Stomach (tissue), 9 donors: ENCODE measurements around the gene ZNF543. TPM values are rescaled to one million over a fixed set of nuclear protein-coding genes. Genes with fewer than 3 reads are reported as not detected.

Experiments used
- DNase-seq, 2 donors: peaks; one replicate each; pipeline versions ENCODE4 v3.0.0 to v3.0.0-alpha.2; 2013 to 2019
- H3K27ac ChIP-seq, 5 donors: fragments of 200-600 bp in 4 of 5; sonication (generic) in 4 of 5; one replicate each; pipeline ENCODE4 v1.5.1; 2013 to 2019; ENCODE audit warnings: mild to moderate bottlenecking in 1 of 5, moderate library complexity in 1 of 5
- H3K27me3 ChIP-seq, 3 donors: fragments of 200-600 bp; sonication (generic); one replicate each; pipeline ENCODE4 v1.5.1; 2017 to 2019; ENCODE audit warnings: mixed run types in 1 of 3
- H3K36me3 ChIP-seq, 4 donors: fragments of 200-600 bp; sonication (generic); 1 replicate in 3 of 4; 2 replicates in 1 of 4; pipeline ENCODE4 v1.5.1; 2016 to 2019
- H3K4me1 ChIP-seq, 4 donors: fragments of 200-600 bp; sonication (generic); one replicate each; pipeline ENCODE4 v1.5.1; 2016 to 2019
- H3K4me3 ChIP-seq, 4 donors: fragments of 200-600 bp; sonication (generic) in 3 of 4; one replicate each; pipeline ENCODE4 v1.5.1; 2016 to 2019; ENCODE audit warnings: mild to moderate bottlenecking in 1 of 4
- H3K9me3 ChIP-seq, 4 donors: fragments of 200-600 bp; sonication (generic); one replicate each; pipeline ENCODE4 v1.5.1; 2016 to 2019
- CTCF ChIP-seq, 7 experiments: fragments of 450-650 bp in 4 of 7; fragments of 200-600 bp in 3 of 7; sonication (generic) in 3 of 7; IDR thresholded peaks; one replicate each; pipeline ENCODE4 v1.5.1; 2016 to 2019; ENCODE audit warnings: antibody characterized with exemption in 7 of 7, control low read depth in 2 of 7, mild to moderate bottlenecking in 1 of 7
- EP300 ChIP-seq: sonication (generic); formaldehyde crosslinking; IDR thresholded peaks from one replicate; pipeline ENCODE4 v1.6.1; 2017; ENCODE audit warnings: antibody characterized with exemption
- POLR2A ChIP-seq, 4 donors: fragments of 450-650 bp; IDR thresholded peaks; one replicate each; pipeline ENCODE4 v1.6.1; 2016; ENCODE audit warnings: antibody characterized with exemption in 4 of 4, control low read depth in 2 of 4, mild to moderate bottlenecking in 1 of 4, moderate library complexity in 1 of 4
- POLR2AphosphoS5 ChIP-seq, 3 donors: sonication (generic); formaldehyde crosslinking; IDR thresholded peaks; one replicate each; pipeline ENCODE4 v1.6.1; 2016; ENCODE audit warnings: antibody characterized with exemption in 3 of 3
- WGBS, 5 donors: extraction: QIAGEN DNeasy Blood & Tissue Kit in 3 of 5; methylation state at CpG; one replicate each; pipeline versions ENCODE4 v1.1.5 to v1.1.7; 2013 to 2018; 5-methylcytosine and 5-hydroxymethylcytosine counted together
- intact Hi-C: fragments of 100-400 bp; cut with DNase I; formaldehyde crosslinking; loops from one replicate; pipeline ENCODE4 v1.15.1; 2023; ENCODE audit warnings: low total_unique reads
- polyA plus RNA-seq, 3 donors: library from polyadenylated mRNA; stranded (reverse); fragments of 200-250 nt; gene quantifications; one replicate each; pipeline ENCODE4 v1.2.3, GENCODE V29; 2013
- total RNA-seq, 5 donors: library from RNA; depleted of rRNA; stranded (reverse); fragments of >200 nt; gene quantifications; one replicate each; pipeline versions ENCODE4 v1.1.0 to v1.2.3, GENCODE V29; 2014 to 2016
- donor health status: healthy with polysubstance abuse.
- donor health status: Bipolar disorder and iron deficiency.
- donor health status: healthy.

Gene ZNF543
- total and polyA plus RNA-seq, 8 donors: 0.56 to 24.6 (median 2.9) TPM

- intact Hi-C loops: no loop called here
These were observed 27.7 kb upstream of the ZNF543 start for GRCh38 chr19:57292547-57292946.

GRCh38 chr19:57293719-57294118 lies 26.6 kb upstream of the ZNF543 start:
- WGBS, 5 donors: 97 to 100% (median 100%) methylated on average over 1 of the region's 1 CpG
- Histone ChIP-seq H3K9me3 (peaks cover 31 to 87% (median 65%) of the 10 kb centered on the region in 4 donors), H3K27ac (no peak overlapping the region), H3K4me3 (no peak overlapping the region), H3K27me3 (no peaks in the 10 kb centered on the region), H3K4me1 (no peaks in the 10 kb centered on the region), H3K36me3 (peaks cover 45 to 100% (median 99%) of the 10 kb centered on the region in 4 donors)
- intact Hi-C loops: no loop called here
- TF ChIP-seq CTCF (IDR thresholded peaks at IDR 0.05): no peak
- no peak for TF ChIP-seq POLR2A (IDR thresholded peaks at IDR 0.05)
- no peak for TF ChIP-seq POLR2AphosphoS5 (IDR thresholded peaks at IDR 0.05)
- TF ChIP-seq EP300: no peak
- no peak for DNase-seq

More at GRCh38 chr19:57292547-57292946, 27.7 kb upstream of the ZNF543 start:
- WGBS, 5 donors: 74 to 90% (median 80%) methylated on average over 1 of the region's 1 CpG
- Histone ChIP-seq H3K9me3 (peaks cover 31 to 91% (median 73%) of the 10 kb centered on the region in 4 donors), H3K4me1 (no peaks in the 10 kb centered on the region), H3K36me3 (peaks cover 56 to 100% (median 99%) of the 10 kb centered on the region in 4 donors), H3K4me3 (no peak overlapping the region), H3K27me3 (no peaks in the 10 kb centered on the region), H3K27ac (no peak overlapping the region)
- DNase-seq: no peak
- TF ChIP-seq POLR2AphosphoS5 (IDR thresholded peaks at IDR 0.05) (no peak), POLR2A (IDR thresholded peaks at IDR 0.05) (no peak), EP300 (no peak), CTCF (IDR thresholded peaks at IDR 0.05) (no peak)

GRCh38 chr19:57302020-57302465 lies 18.2 kb upstream of the ZNF543 start:
- no peak overlapping the region for H3K27ac ChIP-seq
- H3K36me3 ChIP-seq: peaks cover 22 to 91% (median 85%) of the 10 kb centered on the region in 4 donors
- H3K4me3 ChIP-seq: no peak overlapping the region
- no peak for DNase-seq
- H3K27me3 ChIP-seq: no peaks in the 10 kb centered on the region
- H3K4me1 ChIP-seq: no peaks in the 10 kb centered on the region
- peaks cover 3 to 65% (median 32%) of the 10 kb centered on the region in 4 donors for H3K9me3 ChIP-seq
- intact Hi-C loops: no loop called here
- TF ChIP-seq POLR2AphosphoS5 (IDR thresholded peaks at IDR 0.05) (no peak), EP300 (no peak), POLR2A (IDR thresholded peaks at IDR 0.05) (no peak), CTCF (IDR thresholded peaks at IDR 0.05) (no peak)
- WGBS, 5 donors: 86 to 98% (median 91%) methylated on average over 1 of the region's 1 CpG

- Histone ChIP-seq H3K27ac (no peak overlapping the region), H3K9me3 (peaks cover 3 to 67% (median 32%) of the 10 kb centered on the region in 4 donors), H3K4me3 (no peak overlapping the region), H3K27me3 (no peaks in the 10 kb centered on the region), H3K36me3 (peaks cover 22 to 82% (median 77%) of the 10 kb centered on the region in 4 donors), H3K4me1 (no peaks in the 10 kb centered on the region)
- TF ChIP-seq POLR2A (IDR thresholded peaks at IDR 0.05) (no peak), POLR2AphosphoS5 (IDR thresholded peaks at IDR 0.05) (no peak), CTCF (IDR thresholded peaks at IDR 0.05) (no peak), EP300 (no peak)
- intact Hi-C loops: no loop called here
- 79 to 96% (median 88%) methylated on average over 6 to 7 of the region's 7 CpGs for WGBS, 5 donors
- DNase-seq: no peak
These were observed 17.4 kb upstream of the ZNF543 start for GRCh38 chr19:57302727-57303401.
